ENCODE measurements around the gene XYLT1. TPM values are rescaled to one million over a fixed set of nuclear protein-coding genes. Genes with fewer than 3 reads are reported as not detected.

Gene XYLT1
- polyA plus RNA-seq, 1 of the 3 experiments (the other 2 are of a cell fraction), result 17.6 TPM

DNA sequence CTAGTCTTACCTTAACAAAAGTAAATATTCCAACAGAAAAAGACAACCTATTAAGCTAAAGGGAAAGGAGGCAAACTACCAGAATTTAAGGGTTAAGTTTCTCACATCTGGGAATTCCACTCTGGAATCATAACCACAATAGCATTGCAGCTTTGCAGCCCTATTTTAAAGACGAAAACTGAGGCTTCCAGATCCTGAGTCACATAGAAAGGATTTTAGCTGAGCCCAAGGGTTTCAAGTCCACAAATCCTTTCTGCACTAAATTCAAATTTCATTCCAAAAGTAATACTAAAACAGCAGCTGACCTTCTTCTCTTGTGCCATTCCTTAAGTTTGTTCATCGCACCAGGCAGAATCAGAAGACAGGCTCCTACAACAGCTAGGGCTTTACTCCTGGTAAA, 17.8 kb downstream of the XYLT1 start:
- H3K36me3 ChIP-seq (replicated peaks in 1 of 2; ENCODE audit: control insufficient read depth in 1 of 2, insufficient read depth in 2 of 2, low read length in 1 of 2), result peaks cover 0 to 49% of the 10 kb centered on the region in 2 experiments
- peak overlapping the region in 1 of 2 experiments; percentile 15; a peak in 2 of 4 replicates for H3K27ac ChIP-seq (ENCODE audit: low read depth in 2 of 2, low read length in 1 of 2)
- H3K4me3 ChIP-seq (ENCODE audit: low read depth in 2 of 2, low read length in 1 of 2), result no peak overlapping the region
- DNase-seq, result no peak
- H3K79me2 ChIP-seq (ENCODE audit: insufficient read depth), result peaks cover 99% of the 10 kb centered on the region
- POLR2A ChIA-PET, result no interaction called here
- H2AFZ ChIP-seq (ENCODE audit: low read depth), result no peak overlapping the region
- TF ChIP-seq, protein P1, sequence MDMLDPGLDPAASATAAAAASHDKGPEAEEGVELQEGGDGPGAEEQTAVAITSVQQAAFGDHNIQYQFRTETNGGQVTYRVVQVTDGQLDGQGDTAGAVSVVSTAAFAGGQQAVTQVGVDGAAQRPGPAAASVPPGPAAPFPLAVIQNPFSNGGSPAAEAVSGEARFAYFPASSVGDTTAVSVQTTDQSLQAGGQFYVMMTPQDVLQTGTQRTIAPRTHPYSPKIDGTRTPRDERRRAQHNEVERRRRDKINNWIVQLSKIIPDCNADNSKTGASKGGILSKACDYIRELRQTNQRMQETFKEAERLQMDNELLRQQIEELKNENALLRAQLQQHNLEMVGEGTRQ (IDR thresholded peaks at IDR 0.05; ENCODE audit: borderline replicate concordance, low read depth, low read length), result no peak
- no peak for TF ChIP-seq CHD2 (IDR thresholded peaks at IDR 0.05; ENCODE audit: low read length, partially characterized antibody)
- TF ChIP-seq TCF12 (IDR thresholded peaks at IDR 0.05), result no peak
- TF ChIP-seq RCOR1 (IDR thresholded peaks at IDR 0.05; ENCODE audit: low read length), result no peak
- TF ChIP-seq YY1 (IDR thresholded peaks at IDR 0.05; ENCODE audit: low read depth), result no peak
- TF ChIP-seq NRF1 (IDR thresholded peaks at IDR 0.05; ENCODE audit: low read depth, low read length), result no peak
- TF ChIP-seq, protein P2, sequence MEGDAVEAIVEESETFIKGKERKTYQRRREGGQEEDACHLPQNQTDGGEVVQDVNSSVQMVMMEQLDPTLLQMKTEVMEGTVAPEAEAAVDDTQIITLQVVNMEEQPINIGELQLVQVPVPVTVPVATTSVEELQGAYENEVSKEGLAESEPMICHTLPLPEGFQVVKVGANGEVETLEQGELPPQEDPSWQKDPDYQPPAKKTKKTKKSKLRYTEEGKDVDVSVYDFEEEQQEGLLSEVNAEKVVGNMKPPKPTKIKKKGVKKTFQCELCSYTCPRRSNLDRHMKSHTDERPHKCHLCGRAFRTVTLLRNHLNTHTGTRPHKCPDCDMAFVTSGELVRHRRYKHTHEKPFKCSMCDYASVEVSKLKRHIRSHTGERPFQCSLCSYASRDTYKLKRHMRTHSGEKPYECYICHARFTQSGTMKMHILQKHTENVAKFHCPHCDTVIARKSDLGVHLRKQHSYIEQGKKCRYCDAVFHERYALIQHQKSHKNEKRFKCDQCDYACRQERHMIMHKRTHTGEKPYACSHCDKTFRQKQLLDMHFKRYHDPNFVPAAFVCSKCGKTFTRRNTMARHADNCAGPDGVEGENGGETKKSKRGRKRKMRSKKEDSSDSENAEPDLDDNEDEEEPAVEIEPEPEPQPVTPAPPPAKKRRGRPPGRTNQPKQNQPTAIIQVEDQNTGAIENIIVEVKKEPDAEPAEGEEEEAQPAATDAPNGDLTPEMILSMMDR (IDR thresholded peaks at IDR 0.05), result no peak
- TF ChIP-seq EZH2phosphoT487 (IDR thresholded peaks at IDR 0.05; ENCODE audit: borderline replicate concordance, low read depth), result no peak
- TF ChIP-seq, protein P3, sequence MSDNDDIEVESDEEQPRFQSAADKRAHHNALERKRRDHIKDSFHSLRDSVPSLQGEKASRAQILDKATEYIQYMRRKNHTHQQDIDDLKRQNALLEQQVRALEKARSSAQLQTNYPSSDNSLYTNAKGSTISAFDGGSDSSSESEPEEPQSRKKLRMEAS (IDR thresholded peaks at IDR 0.05; ENCODE audit: low read depth), result no peak
- TF ChIP-seq JUND (IDR thresholded peaks at IDR 0.05), result no peak
- CTCF ChIA-PET, result no interaction called here
- peak overlapping the region; percentile 25; the same call in 1 of the 2 replicates for H3K4me2 ChIP-seq
- H3K9me3 ChIP-seq, result no peaks in the 10 kb centered on the region
- H3K4me1 ChIP-seq (ENCODE audit: control insufficient read depth in 1 of 2, insufficient read depth in 2 of 2, low read depth in 1 of 2, low read length in 1 of 2), result peaks cover 0 to 17% of the 10 kb centered on the region in 2 experiments; a peak in 1 of 4 replicates
- H3K9me2 ChIP-seq, result no peaks in the 10 kb centered on the region
- 75% methylated on average over 2 of the region's 2 CpGs for WGBS (ENCODE audit: low lambda C conversion rate)
- H3F3A ChIP-seq (replicated peaks; ENCODE audit: insufficient read depth), result peaks cover 23% of the 10 kb centered on the region
- H3K9ac ChIP-seq, result no peak overlapping the region
- H4K20me1 ChIP-seq (ENCODE audit: insufficient read depth), result peaks cover 99% of the 10 kb centered on the region
- no peaks in the 10 kb centered on the region for H3K27me3 ChIP-seq (ENCODE audit: insufficient read depth)

DNA sequence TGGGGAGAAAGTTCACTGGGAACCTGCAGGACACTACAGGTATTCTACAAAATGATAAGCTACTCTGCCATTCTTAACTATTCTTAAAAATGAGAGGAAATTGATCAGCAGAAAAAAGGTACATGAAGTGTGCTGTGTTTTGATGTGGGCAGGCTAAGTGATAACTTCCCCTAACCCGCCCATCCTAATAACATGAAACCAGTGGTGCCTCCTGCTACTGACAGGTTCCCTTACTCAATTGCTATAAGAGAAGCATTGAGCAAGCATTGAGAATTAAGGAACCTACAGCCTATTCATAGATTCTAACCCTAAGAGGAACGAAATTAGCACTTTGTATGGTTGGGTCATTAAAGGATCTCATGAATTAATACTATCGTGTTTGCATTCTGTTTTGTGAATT, 18.9 kb downstream of the XYLT1 start:
- WGBS (ENCODE audit: low lambda C conversion rate), result 87% methylated on average over 3 of the region's 3 CpGs
- POLR2A ChIA-PET, result no interaction called here
- Histone ChIP-seq H3F3A (replicated peaks; ENCODE audit: insufficient read depth) (peaks cover 21% of the 10 kb centered on the region), H4K20me1 (ENCODE audit: insufficient read depth) (peaks cover 99% of the 10 kb centered on the region), H3K9me2 (no peaks in the 10 kb centered on the region), H3K4me2 (no peak overlapping the region), H3K9me3 (no peaks in the 10 kb centered on the region), H2AFZ (ENCODE audit: low read depth) (no peak overlapping the region), H3K36me3 (replicated peaks in 1 of 2; ENCODE audit: control insufficient read depth in 1 of 2, insufficient read depth in 2 of 2, low read length in 1 of 2) (peaks cover 0 to 43% of the 10 kb centered on the region in 2 experiments), H3K4me3 (ENCODE audit: low read depth in 2 of 2, low read length in 1 of 2) (no peak overlapping the region), H3K79me2 (ENCODE audit: insufficient read depth) (peaks cover 99% of the 10 kb centered on the region), H3K9ac (no peak overlapping the region), H3K27me3 (ENCODE audit: insufficient read depth) (no peaks in the 10 kb centered on the region), H3K27ac (ENCODE audit: low read depth in 2 of 2, low read length in 1 of 2) (no peak overlapping the region), H3K4me1 (ENCODE audit: control insufficient read depth in 1 of 2, insufficient read depth in 2 of 2, low read depth in 1 of 2, low read length in 1 of 2) (peaks cover 0 to 24% of the 10 kb centered on the region in 2 experiments; a peak in 1 of 4 replicates)
- CTCF ChIA-PET, result interaction anchor here (1.2 kb wide), 1 partner anchor 15 kb away, joined by 3 read pairs; no protein-coding TSS in a partner anchor
- TF ChIP-seq FOXJ3 (CRISPR knock-in tag; IDR thresholded peaks at IDR 0.05), result no peak
- TF ChIP-seq ELF1 (IDR thresholded peaks at IDR 0.05), result no peak
- TF ChIP-seq, protein P4, sequence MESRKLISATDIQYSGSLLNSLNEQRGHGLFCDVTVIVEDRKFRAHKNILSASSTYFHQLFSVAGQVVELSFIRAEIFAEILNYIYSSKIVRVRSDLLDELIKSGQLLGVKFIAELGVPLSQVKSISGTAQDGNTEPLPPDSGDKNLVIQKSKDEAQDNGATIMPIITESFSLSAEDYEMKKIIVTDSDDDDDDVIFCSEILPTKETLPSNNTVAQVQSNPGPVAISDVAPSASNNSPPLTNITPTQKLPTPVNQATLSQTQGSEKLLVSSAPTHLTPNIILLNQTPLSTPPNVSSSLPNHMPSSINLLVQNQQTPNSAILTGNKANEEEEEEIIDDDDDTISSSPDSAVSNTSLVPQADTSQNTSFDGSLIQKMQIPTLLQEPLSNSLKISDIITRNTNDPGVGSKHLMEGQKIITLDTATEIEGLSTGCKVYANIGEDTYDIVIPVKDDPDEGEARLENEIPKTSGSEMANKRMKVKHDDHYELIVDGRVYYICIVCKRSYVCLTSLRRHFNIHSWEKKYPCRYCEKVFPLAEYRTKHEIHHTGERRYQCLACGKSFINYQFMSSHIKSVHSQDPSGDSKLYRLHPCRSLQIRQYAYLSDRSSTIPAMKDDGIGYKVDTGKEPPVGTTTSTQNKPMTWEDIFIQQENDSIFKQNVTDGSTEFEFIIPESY (IDR thresholded peaks at IDR 0.05; ENCODE audit: borderline replicate concordance, low read depth), result no peak
- TF ChIP-seq, protein P5, sequence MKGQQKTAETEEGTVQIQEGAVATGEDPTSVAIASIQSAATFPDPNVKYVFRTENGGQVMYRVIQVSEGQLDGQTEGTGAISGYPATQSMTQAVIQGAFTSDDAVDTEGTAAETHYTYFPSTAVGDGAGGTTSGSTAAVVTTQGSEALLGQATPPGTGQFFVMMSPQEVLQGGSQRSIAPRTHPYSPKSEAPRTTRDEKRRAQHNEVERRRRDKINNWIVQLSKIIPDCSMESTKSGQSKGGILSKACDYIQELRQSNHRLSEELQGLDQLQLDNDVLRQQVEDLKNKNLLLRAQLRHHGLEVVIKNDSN (IDR thresholded peaks at IDR 0.05; ENCODE audit: borderline replicate concordance, low read depth), result no peak
- TF ChIP-seq JUND (IDR thresholded peaks at IDR 0.05), result no peak
- TF ChIP-seq SMC3 (IDR thresholded peaks at IDR 0.05; ENCODE audit: low read depth, low read length), result no peak
- TF ChIP-seq MEF2A (IDR thresholded peaks at IDR 0.05; ENCODE audit: borderline replicate concordance, low read depth), result no peak
- TF ChIP-seq CHD2 (IDR thresholded peaks at IDR 0.05; ENCODE audit: low read length, partially characterized antibody), result no peak
- DNase-seq, result no peak

Data from SK-N-SH (cell line).